ENCODE measurements around the gene BABAM2.

The BABAM2 gene

DNA sequence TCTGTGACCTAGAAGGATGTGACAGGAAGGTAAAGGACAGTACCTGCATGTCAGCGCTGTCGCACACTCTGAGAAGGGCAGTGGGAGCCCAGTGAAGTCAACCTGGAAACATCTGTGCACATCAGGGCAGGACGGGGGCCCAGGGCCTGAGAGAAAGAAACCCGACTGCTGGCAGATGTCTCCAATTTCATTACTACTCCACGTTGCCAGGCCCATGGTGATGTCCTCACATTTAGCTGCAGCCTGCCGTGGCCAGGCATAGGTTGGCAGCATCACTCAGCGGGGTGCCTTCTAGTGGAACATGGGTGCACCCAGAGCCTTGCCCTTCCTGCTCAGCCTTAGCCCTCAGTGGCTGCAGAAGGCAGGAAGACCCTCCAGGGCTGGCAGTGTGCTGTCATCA lies 429.8 kb downstream of the BABAM2 start:
- DNase-seq (ENCODE audit: extremely low read depth, low read depth), result no peak
- TF ChIP-seq, protein P1, sequence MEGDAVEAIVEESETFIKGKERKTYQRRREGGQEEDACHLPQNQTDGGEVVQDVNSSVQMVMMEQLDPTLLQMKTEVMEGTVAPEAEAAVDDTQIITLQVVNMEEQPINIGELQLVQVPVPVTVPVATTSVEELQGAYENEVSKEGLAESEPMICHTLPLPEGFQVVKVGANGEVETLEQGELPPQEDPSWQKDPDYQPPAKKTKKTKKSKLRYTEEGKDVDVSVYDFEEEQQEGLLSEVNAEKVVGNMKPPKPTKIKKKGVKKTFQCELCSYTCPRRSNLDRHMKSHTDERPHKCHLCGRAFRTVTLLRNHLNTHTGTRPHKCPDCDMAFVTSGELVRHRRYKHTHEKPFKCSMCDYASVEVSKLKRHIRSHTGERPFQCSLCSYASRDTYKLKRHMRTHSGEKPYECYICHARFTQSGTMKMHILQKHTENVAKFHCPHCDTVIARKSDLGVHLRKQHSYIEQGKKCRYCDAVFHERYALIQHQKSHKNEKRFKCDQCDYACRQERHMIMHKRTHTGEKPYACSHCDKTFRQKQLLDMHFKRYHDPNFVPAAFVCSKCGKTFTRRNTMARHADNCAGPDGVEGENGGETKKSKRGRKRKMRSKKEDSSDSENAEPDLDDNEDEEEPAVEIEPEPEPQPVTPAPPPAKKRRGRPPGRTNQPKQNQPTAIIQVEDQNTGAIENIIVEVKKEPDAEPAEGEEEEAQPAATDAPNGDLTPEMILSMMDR (IDR thresholded peaks at IDR 0.05; ENCODE audit: low read depth, low read length), result no peak

DNA sequence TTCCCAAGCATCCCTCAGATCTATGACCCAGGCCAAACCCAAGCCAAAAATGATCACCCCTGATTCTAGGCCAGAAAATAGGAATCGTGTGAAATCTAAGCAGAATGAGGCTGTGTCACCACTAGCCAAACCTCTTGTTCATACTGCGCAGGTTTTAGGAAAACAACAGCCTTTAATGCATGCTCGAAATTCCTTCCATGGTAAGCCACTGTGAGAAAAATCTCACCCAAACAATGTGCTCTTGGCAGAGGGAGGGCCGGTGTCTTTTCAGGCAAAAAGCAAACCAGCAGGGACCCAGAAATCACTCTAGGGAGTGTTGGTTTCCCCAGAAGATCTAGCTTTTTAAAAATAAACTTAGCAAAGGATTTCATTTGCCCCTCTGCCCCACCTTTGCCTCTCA lies 430.9 kb downstream of the BABAM2 start:
- DNase-seq (ENCODE audit: extremely low read depth, low read depth), result no peak
- TF ChIP-seq, protein P1 (IDR thresholded peaks at IDR 0.05; ENCODE audit: low read depth, low read length), result no peak

DNA sequence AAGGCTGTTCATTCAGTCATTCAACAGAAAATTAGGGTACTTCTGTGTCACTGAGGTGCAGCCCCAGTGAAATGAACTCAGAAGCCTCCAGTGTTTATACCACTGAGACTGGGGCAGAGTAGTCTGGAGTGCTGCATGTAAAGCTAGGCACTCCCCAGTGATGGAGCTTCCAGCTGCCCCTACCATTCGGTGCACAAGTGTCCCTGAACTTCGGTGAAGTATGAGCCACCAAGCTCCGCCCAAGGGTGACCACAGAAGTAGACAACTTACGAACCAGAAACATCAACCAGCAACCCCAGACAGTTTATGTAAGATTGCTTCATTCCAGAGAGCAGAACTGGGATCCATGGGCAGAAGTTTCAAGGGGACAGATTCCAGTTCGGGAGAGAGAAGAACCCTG lies 431.5 kb downstream of the BABAM2 start:
- no peak for DNase-seq (ENCODE audit: extremely low read depth, low read depth)
- TF ChIP-seq, protein P1 (IDR thresholded peaks at IDR 0.05; ENCODE audit: low read depth, low read length), result no peak

DNA sequence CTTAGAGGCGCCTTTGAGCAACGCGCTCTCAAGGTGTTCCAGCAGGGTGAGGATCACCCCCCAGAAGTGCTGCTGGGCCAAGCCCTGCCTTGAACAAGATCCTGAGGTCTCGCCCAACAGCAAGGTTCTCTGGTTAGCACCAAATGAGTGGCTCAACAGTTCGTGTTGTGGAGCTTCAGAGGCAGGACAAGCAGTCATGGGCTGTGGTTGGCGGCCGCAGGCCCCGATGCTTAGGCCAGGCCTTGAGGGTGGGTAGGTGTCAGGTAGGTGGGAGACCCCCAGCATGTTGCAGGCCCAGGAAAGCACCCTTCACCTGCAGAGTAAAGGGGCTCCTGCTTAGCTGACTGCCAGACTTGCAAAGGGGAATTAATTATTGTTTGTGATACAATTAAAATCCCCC lies 431.9 kb downstream of the BABAM2 start:
- TF ChIP-seq, protein P1 (IDR thresholded peaks at IDR 0.05; ENCODE audit: low read depth, low read length), result no peak
- DNase-seq (ENCODE audit: extremely low read depth, low read depth), result no peak

DNA sequence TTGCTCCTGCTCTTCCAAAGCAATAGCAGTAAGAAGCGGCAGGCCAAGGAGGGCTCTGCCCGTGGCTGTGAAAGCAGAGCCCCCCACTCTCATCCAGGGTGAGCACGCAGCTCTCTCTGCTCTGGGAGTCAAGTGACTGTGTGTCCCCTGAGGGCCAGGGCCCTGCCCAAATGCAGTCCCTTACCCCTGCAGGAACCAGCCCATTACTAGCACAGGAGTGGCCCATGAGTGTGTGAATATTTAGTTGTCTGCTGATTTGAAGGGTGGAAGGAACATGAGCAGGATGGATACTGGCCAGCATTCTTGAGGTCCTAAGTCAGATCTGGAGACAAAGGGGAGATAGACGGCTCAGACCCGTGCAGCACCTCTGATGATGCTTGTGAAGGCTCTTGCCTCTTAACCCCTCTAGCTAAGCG lies 432.5 kb downstream of the BABAM2 start:
- TF ChIP-seq, protein P1 (IDR thresholded peaks at IDR 0.05; ENCODE audit: low read depth, low read length), result no peak
- DNase-seq (ENCODE audit: extremely low read depth, low read depth), result no peak

DNA sequence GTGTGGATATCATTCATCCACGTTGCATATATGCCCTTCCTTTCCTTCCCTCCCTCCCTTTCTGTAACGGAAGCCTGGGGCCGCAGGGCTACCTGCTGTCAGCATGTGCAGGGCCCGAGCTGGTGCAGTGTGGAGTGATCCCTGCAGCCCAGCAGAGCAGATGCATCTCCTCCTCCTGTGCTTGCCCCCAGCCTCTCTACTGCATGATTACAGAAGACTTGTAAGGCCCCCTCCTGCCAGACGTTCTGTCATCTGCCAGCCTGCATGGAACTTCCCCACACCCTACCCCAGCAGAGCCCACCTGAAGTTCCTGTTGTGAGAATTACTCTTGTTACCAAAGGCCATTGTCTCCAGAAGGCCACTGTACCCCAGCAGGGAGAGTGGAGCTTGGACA lies 434.6 kb downstream of the BABAM2 start:
- DNase-seq (ENCODE audit: extremely low read depth, low read depth), result no peak
- TF ChIP-seq, protein P1 (IDR thresholded peaks at IDR 0.05; ENCODE audit: low read depth, low read length), result no peak

DNA sequence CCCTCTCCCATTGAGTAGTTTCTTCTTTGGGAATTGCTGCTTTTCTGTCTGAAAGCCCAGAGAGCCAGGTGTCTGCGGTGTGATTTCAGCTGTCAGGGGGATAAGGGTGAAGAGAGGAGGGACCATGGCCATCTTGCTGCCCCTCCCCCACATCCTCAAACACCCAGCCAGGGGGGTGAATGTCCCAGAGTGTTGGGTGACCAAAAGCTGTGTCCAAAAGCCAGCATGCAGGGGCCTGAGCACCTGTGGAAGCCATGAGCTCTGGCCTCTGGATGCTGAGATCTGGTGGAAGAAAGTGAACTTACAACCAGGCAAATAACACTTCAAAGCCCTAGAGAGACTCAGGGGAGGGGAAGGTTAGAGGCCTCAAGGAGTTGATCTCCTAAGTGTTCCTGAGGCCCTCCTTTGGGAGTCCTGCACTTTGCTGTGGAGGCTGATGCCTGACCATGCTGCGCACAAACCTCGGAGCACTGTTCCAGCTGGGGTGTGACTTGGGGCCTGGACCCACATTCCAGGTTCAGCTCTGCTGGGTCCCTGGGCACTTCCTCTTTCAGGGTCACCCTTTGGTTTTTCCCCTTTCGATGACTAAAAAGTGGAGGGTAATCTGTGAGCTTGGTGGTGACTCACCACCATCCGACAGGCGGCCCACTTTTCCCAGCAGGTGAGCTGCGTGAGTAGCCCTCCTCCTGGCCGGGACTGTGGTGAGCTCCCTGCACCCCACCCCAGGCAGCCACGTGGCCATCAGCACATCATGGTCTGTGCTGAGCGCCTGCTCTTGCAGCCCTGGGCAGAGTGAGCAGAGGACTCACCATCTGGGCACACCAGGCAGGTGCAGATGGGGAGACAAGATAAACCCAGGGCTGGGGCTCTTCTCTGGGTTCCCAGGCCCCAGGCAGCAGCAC lies 435.3 kb downstream of the BABAM2 start:
- DNase-seq (ENCODE audit: extremely low read depth, low read depth), result no peak

More for the DNA sequence above, 435.3 kb downstream of the BABAM2 start:
- TF ChIP-seq, protein P1 (IDR thresholded peaks at IDR 0.05; ENCODE audit: low read depth, low read length), result no peak
